DND-41 (cell line): Measurements from ENCODE around the gene ATG12.

Experiments
- ATAC-seq: fragments of 200-7000 bp; cut with Tn5 transposase; 3 replicates; pipeline ENCODE4 v1.9.1; 2021; ENCODE audit warnings: low read depth; ENCODE audit not compliant: insufficient read depth
- DNase-seq: peaks from one replicate; pipeline ENCODE4 v3.0.0-alpha.2; 2020
- H2AFZ ChIP-seq: 2 replicates; pipeline ENCODE4 v1.6.0; 2012; ENCODE audit warnings: low read depth, low read length
- H3K27ac ChIP-seq: 2 replicates; pipeline ENCODE4 v1.5.1; 2012; ENCODE audit warnings: low read length, inconsistent platforms
- H3K27me3 ChIP-seq: fragments of 200-600 bp; sonication (generic); 2 replicates; pipeline ENCODE4 v1.6.0; 2012; ENCODE audit warnings: low read length, mild to moderate bottlenecking, inconsistent platforms; ENCODE audit not compliant: insufficient read depth, poor library complexity
- H3K36me3 ChIP-seq: 2 replicates; pipeline ENCODE4 v1.5.1; 2012; ENCODE audit warnings: low read length, inconsistent platforms; ENCODE audit not compliant: insufficient read depth
- H3K4me1 ChIP-seq: 2 replicates; pipeline ENCODE4 v1.5.1; 2012; ENCODE audit warnings: mild to moderate bottlenecking, low read length; ENCODE audit not compliant: insufficient read depth
- H3K4me2 ChIP-seq: 2 replicates; pipeline ENCODE4 v1.6.0; 2012; ENCODE audit warnings: mild to moderate bottlenecking, moderate library complexity, low read length, inconsistent platforms; ENCODE audit not compliant: insufficient read depth
- H3K4me3 ChIP-seq, 2 experiments: fragments of 200-600 bp in 1 of 2; shearing (Covaris generic) in 1 of 2; 2 replicates each; pipeline ENCODE4 v1.5.1; 2012 to 2016; ENCODE audit warnings: inconsistent platforms in 2 of 2, low read length in 2 of 2, mild to moderate bottlenecking in 2 of 2, low read depth in 1 of 2, moderate library complexity in 1 of 2
- H3K79me2 ChIP-seq: 2 replicates; pipeline ENCODE4 v1.6.0; 2012; ENCODE audit warnings: low read length, inconsistent platforms; ENCODE audit not compliant: insufficient read depth
- H3K9ac ChIP-seq: 2 replicates; pipeline ENCODE4 v1.6.0; 2012; ENCODE audit warnings: low read depth, mild to moderate bottlenecking, inconsistent platforms, low read length, moderate library complexity
- H3K9me3 ChIP-seq: 2 replicates; pipeline ENCODE4 v1.5.1; 2012; ENCODE audit warnings: low read length, moderate library complexity, mild to moderate bottlenecking, inconsistent platforms; ENCODE audit not compliant: insufficient read depth, severe bottlenecking
- H4K20me1 ChIP-seq: 2 replicates; pipeline ENCODE4 v1.6.0; 2012; ENCODE audit warnings: low read length; ENCODE audit not compliant: insufficient read depth
- EZH2 ChIP-seq: IDR thresholded peaks from 3 replicates; pipeline ENCODE4 v1.6.1; 2012; ENCODE audit warnings: borderline replicate concordance, low read depth, mild to moderate bottlenecking, moderate library complexity, low read length, inconsistent platforms; ENCODE audit not compliant: severe bottlenecking
- TF ChIP-seq, protein P1 (sequence below): IDR thresholded peaks from 2 replicates; pipeline ENCODE4 v1.5.1; 2012; ENCODE audit warnings: borderline replicate concordance, low read length, moderate library complexity, mild to moderate bottlenecking; ENCODE audit not compliant: poor library complexity, severe bottlenecking; ENCODE audit errors: extremely low read depth

Gene ATG12

GRCh38 chr5:115785381-115786065 lies 55.8 kb downstream of the ATG12 start:
- H3K9me3 ChIP-seq, result no peaks in the 10 kb centered on the region
- no peaks in the 10 kb centered on the region for H3K36me3 ChIP-seq
- no peaks in the 10 kb centered on the region for H3K79me2 ChIP-seq
- H3K9ac ChIP-seq, result no peak overlapping the region
- no peak overlapping the region for H3K27ac ChIP-seq
- no peak for ATAC-seq
- H3K4me2 ChIP-seq, result no peak overlapping the region
- no peaks in the 10 kb centered on the region for H3K4me1 ChIP-seq
- H3K27me3 ChIP-seq, result no peaks in the 10 kb centered on the region
- no peak overlapping the region for H2AFZ ChIP-seq
- H3K4me3 ChIP-seq, result no peak overlapping the region
- no peak for DNase-seq
- no peak for TF ChIP-seq EZH2
- TF ChIP-seq, protein P1, sequence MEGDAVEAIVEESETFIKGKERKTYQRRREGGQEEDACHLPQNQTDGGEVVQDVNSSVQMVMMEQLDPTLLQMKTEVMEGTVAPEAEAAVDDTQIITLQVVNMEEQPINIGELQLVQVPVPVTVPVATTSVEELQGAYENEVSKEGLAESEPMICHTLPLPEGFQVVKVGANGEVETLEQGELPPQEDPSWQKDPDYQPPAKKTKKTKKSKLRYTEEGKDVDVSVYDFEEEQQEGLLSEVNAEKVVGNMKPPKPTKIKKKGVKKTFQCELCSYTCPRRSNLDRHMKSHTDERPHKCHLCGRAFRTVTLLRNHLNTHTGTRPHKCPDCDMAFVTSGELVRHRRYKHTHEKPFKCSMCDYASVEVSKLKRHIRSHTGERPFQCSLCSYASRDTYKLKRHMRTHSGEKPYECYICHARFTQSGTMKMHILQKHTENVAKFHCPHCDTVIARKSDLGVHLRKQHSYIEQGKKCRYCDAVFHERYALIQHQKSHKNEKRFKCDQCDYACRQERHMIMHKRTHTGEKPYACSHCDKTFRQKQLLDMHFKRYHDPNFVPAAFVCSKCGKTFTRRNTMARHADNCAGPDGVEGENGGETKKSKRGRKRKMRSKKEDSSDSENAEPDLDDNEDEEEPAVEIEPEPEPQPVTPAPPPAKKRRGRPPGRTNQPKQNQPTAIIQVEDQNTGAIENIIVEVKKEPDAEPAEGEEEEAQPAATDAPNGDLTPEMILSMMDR, result no peak
- H4K20me1 ChIP-seq, result no peaks in the 10 kb centered on the region

DNA sequence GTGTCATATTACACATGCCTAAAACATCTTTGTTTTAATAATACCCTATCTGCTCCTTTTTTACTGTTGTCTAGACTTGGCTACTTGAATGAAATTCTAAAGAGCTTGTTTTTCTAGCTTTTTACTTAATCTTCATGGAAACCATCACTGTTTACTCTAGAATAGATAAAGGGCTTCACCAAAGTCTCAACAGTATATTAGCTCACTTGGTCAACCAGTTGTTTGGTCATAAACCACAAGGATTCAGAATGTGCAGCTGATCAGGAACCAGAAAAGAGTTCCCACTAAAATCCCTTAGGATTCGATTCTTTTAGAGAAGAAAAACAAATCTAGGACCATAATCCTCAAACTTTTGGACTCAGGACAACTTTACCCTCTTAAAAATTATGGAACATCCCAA lies 62.9 kb downstream of the ATG12 start:
- no peaks in the 10 kb centered on the region for H3K27me3 ChIP-seq
- H2AFZ ChIP-seq, result no peak overlapping the region
- no peaks in the 10 kb centered on the region for H3K9me3 ChIP-seq
- ATAC-seq (no peak), DNase-seq (no peak)
- TF ChIP-seq EZH2, result no peak
- TF ChIP-seq, protein P1, result no peak
- H3K4me1 ChIP-seq, result no peaks in the 10 kb centered on the region
- H3K36me3 ChIP-seq, result no peaks in the 10 kb centered on the region
- no peaks in the 10 kb centered on the region for H4K20me1 ChIP-seq
- H3K9ac ChIP-seq, result no peak overlapping the region
- H3K27ac ChIP-seq, result no peak overlapping the region
- H3K79me2 ChIP-seq, result no peaks in the 10 kb centered on the region
- no peak overlapping the region for H3K4me3 ChIP-seq
- no peak overlapping the region for H3K4me2 ChIP-seq
